GM21390 (cell line): Measurements from ENCODE around the gene JAK2.
A peak's percentile ranks its signal among the peaks of the same experiment; 100 is the strongest.
"Not testable (repeated sequence)": the region's sequence is repeated elsewhere in the genome, so short reads cannot be mapped to it uniquely, and the experiment has no call there.

Experiments used
- ATAC-seq: cut with Tn5 transposase; IDR thresholded peaks from one replicate; pipeline ENCODE4 v1.9.1; 2021; ENCODE audit not compliant: unreplicated experiment

Gene JAK2

GRCh38 chr9:4984621-4985385 lies at the start of gene JAK2:
JAK2 (plus strand) TSS chr9:4985272; CDS start chr9:5021988, 36,716 bp downstream.
- peak; percentile 63 for ATAC-seq

- ATAC-seq: no peak
Observed at GRCh38 chr9:4936277-4936676, 48.8 kb upstream of the JAK2 start.

GRCh38 chr9:4936823-4937222 lies 48.2 kb upstream of the JAK2 start:
- ATAC-seq: peak; percentile 45

GRCh38 chr9:4937446-4937845 lies 47.6 kb upstream of the JAK2 start:
- no peak for ATAC-seq

- ATAC-seq: no peak
Observed at GRCh38 chr9:4938496-4938895, 46.6 kb upstream of the JAK2 start.

GRCh38 chr9:4939118-4939561 lies 45.9 kb upstream of the JAK2 start:
- ATAC-seq: peak; percentile 79

GRCh38 chr9:4942042-4942691 lies 42.9 kb upstream of the JAK2 start:
- ATAC-seq: not testable (repeated sequence)

- ATAC-seq: no peak
Observed at GRCh38 chr9:4943346-4943745, 41.7 kb upstream of the JAK2 start.

GRCh38 chr9:4944431-4945211 lies 40.5 kb upstream of the JAK2 start:
- not testable (repeated sequence) for ATAC-seq

- no peak for ATAC-seq
Observed at GRCh38 chr9:4946937-4947336, 38.1 kb upstream of the JAK2 start.

GRCh38 chr9:4955836-4956235 lies 29.2 kb upstream of the JAK2 start:
- ATAC-seq: no peak

GRCh38 chr9:4959031-4959430 lies 26.0 kb upstream of the JAK2 start:
- ATAC-seq: no peak

- no peak for ATAC-seq
Observed at GRCh38 chr9:4962085-4962484, 23.0 kb upstream of the JAK2 start.

- ATAC-seq: no peak
Observed at GRCh38 chr9:4964540-4964939, 20.5 kb upstream of the JAK2 start.

- ATAC-seq: no peak
Observed at GRCh38 chr9:4965174-4965821, 19.8 kb upstream of the JAK2 start.

GRCh38 chr9:4967523-4967922 lies 17.5 kb upstream of the JAK2 start:
- ATAC-seq: no peak

GRCh38 chr9:4969130-4969529 lies 15.9 kb upstream of the JAK2 start:
- ATAC-seq: no peak

GRCh38 chr9:4970970-4971641 lies 14.0 kb upstream of the JAK2 start:
- peak; percentile 89 for ATAC-seq

- no peak for ATAC-seq
Observed at GRCh38 chr9:4973246-4973645, 11.8 kb upstream of the JAK2 start.

GRCh38 chr9:4973902-4974301 lies 11.2 kb upstream of the JAK2 start:
- ATAC-seq: no peak

GRCh38 chr9:4979239-4979638 lies 5.8 kb upstream of the JAK2 start:
- no peak for ATAC-seq
